ENCODE data around the gene SOX5.
"Not testable (repeated sequence)": the region's sequence is repeated elsewhere in the genome, so short reads cannot be mapped to it uniquely, and the experiment has no call there.

Gene SOX5

GRCh38 chr12:23751641-23752040, 197.8 kb downstream of the SOX5 start:
- DNase-seq: no peak

GRCh38 chr12:23750923-23751322, 198.5 kb downstream of the SOX5 start:
- no peak for DNase-seq

- DNase-seq: no peak
These were observed 204.8 kb downstream of the SOX5 start for GRCh38 chr12:23744696-23745095.

GRCh38 chr12:23742574-23742973, 206.9 kb downstream of the SOX5 start:
- DNase-seq: no peak

- no peak for DNase-seq
These were observed 218.0 kb downstream of the SOX5 start for GRCh38 chr12:23731493-23731892.

GRCh38 chr12:23731035-23731434, 218.4 kb downstream of the SOX5 start:
- no peak for DNase-seq

- DNase-seq: no peak
These were observed 220.1 kb downstream of the SOX5 start for GRCh38 chr12:23729359-23729758.

- DNase-seq: no peak
These were observed 222.8 kb downstream of the SOX5 start for GRCh38 chr12:23726646-23727045.

GRCh38 chr12:23722655-23723054, 226.8 kb downstream of the SOX5 start:
- DNase-seq: no peak

- no peak for DNase-seq
These were observed 228.2 kb downstream of the SOX5 start for GRCh38 chr12:23721268-23721667.

- no peak for DNase-seq
These were observed 230.0 kb downstream of the SOX5 start for GRCh38 chr12:23719493-23719892.

GRCh38 chr12:23710361-23710760, 239.1 kb downstream of the SOX5 start:
- DNase-seq: not testable (repeated sequence)

GRCh38 chr12:23708185-23708837, 241.2 kb downstream of the SOX5 start:
- no peak for DNase-seq

- no peak for DNase-seq
These were observed 242.2 kb downstream of the SOX5 start for GRCh38 chr12:23707270-23707669.

- DNase-seq: no peak
These were observed 244.2 kb downstream of the SOX5 start for GRCh38 chr12:23704992-23705943.

GRCh38 chr12:23703051-23703450, 246.4 kb downstream of the SOX5 start:
- DNase-seq: no peak

- no peak for DNase-seq
These were observed 250.4 kb downstream of the SOX5 start for GRCh38 chr12:23699031-23699430.

GRCh38 chr12:23694920-23695319, 254.6 kb downstream of the SOX5 start:
- no peak for DNase-seq

- no peak for DNase-seq
These were observed 255.2 kb downstream of the SOX5 start for GRCh38 chr12:23694307-23694706.

- DNase-seq: no peak
These were observed 261.5 kb downstream of the SOX5 start for GRCh38 chr12:23687947-23688346.

GRCh38 chr12:23686095-23686494, 263.4 kb downstream of the SOX5 start:
- DNase-seq: no peak

- no peak for DNase-seq
These were observed 265.3 kb downstream of the SOX5 start for GRCh38 chr12:23684121-23684520.

GRCh38 chr12:23681237-23681636, 268.2 kb downstream of the SOX5 start:
- no peak for DNase-seq

- no peak for DNase-seq
These were observed 275.4 kb downstream of the SOX5 start for GRCh38 chr12:23674064-23674463.
